ENCODE results near the gene RILPL1.
"Not testable (repeated sequence)": the region's sequence is repeated elsewhere in the genome, so short reads cannot be mapped to it uniquely, and the experiment has no call there.

Gene RILPL1

DNA sequence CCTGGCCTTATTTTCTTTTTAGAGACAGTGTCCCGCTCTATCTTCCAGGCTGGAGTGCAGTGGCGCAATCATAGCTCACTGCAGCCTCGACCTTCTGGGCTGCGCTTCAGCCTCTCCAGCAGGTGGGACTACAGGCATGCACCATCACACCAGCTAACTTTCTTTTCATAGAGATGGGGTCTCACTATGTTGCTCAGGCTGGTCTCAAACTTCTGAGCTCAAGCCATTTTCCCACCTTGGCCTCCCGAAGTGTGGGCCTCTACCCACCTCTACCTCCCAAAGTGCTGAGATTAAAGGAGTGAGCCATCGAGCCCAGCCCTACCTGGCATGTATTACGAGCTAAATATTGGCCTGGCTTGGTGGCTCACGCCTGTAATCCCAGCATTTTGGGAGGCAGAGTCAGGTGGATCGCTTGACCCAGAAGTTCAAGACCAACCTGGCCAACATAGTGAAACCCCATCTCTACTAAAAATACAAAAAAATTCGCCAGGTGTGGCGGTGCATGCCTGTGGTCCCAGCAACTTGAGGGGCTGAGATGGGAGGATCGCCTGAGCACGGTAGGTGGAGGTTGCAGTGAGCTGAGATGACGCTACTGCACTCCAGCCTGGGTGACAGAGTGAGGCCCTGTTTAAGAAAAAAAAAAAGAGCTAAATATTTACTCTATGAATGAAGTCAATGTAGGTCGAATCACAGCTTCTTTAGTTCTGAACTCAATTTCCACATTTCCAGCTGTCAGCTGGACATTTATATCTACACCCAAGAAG lies 7.6 kb upstream of the RILPL1 start:
- Mint-ChIP-seq H3K9me3 (no peaks in the 10 kb centered on the region), H3K4me3 (no peak overlapping the region), H3K36me3 (no peaks in the 10 kb centered on the region), H3K4me1 (no peaks in the 10 kb centered on the region), H3K27me3 (no peaks in the 10 kb centered on the region), H3K27ac (no peak overlapping the region)

DNA sequence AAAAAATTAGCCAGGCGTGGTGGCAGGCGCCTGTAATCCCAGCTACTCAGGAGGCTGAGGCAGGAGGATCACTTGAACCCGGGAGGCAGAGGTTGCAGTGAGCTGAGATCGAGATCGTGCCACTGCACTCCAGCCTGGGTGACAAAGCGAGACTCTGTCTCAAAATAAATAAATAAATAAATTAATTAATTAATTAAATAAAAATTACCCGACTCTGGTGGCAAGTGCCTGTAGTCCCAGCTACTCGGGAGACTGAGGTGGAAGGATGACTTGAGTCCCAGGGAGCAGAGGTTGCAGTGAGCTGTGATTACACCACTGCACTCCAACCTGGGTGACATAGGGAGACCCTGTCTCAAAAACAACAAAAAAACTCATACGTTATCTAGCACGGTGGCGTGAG lies 2.4 kb upstream of the RILPL1 start:
- not testable (repeated sequence) for H3K4me3 Mint-ChIP-seq, H3K27ac Mint-ChIP-seq, H3K36me3 Mint-ChIP-seq, H3K9me3 Mint-ChIP-seq, H3K27me3 Mint-ChIP-seq
- H3K4me1 Mint-ChIP-seq, result peaks cover 19% of the 10 kb centered on the region

DNA sequence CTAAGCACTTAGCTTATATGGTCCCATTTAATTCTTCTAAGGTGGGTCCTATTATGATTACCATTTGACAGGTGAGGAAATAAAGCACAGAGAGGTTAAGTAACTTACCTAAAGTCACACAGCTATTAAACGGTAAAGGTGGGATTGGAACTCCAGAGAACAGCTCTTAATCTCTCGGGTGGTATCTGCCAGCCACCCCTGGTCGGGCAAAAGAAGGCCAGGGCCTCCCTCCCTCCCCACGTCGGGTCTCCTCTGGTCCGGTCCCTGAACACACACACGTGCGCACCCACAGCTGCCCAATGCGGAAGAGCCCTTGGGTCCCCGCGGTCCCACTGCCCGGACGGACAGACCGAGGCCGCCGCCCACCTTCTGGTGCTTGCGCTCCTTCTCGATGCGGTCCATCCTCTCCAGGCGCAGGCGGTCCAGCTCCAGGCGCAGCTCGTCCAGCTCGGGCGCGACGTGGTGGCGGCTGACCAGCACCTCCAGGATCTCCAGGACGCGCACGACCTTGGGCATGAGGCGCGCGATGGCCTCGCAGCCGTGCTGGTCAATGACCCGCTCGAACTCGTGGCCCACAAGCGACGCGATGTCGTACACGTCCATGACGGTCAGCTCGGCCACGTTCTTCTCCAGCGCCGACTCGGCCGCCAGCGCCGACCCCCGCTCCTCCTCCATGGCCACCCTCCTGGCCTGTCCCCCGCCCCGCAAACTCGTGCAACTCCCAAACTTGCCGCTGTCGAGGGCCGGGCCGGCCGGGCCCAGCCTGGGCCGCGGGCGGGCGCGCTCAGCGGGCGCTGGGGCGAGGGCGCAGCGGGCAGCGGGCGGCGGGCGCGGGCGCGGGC lies 490 bp downstream of the RILPL1 start:
- Mint-ChIP-seq H3K36me3 (no peaks in the 10 kb centered on the region), H3K4me1 (peaks cover 23% of the 10 kb centered on the region), H3K4me3 (peak overlapping the region; percentile 86), H3K9me3 (no peaks in the 10 kb centered on the region), H3K27ac (peak overlapping the region; percentile 80), H3K27me3 (no peaks in the 10 kb centered on the region)

DNA sequence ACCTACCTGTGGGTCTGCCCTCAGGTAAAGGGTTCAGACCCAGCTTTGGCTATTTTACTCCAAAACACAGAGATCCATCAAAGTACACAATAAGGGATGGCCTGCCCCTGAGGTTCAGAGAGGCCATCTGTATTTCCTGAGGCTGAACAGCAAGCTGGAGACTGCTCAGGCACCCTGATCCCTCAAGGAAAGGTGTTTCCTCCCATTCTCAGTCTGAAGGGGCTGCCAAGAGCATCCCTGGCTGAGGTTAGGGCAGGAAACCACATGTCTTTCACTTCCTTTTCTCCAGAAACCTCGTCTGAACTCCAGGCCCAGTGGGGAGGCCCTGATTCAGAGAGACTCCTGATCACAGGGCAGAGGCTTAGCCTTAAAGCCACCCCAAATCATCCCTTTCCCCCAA lies 1.5 kb downstream of the RILPL1 start:
- Mint-ChIP-seq H3K27me3 (no peaks in the 10 kb centered on the region), H3K36me3 (no peaks in the 10 kb centered on the region), H3K9me3 (no peaks in the 10 kb centered on the region), H3K4me1 (peaks cover 23% of the 10 kb centered on the region), H3K4me3 (peak overlapping the region; percentile 86), H3K27ac (peak overlapping the region; percentile 60)

DNA sequence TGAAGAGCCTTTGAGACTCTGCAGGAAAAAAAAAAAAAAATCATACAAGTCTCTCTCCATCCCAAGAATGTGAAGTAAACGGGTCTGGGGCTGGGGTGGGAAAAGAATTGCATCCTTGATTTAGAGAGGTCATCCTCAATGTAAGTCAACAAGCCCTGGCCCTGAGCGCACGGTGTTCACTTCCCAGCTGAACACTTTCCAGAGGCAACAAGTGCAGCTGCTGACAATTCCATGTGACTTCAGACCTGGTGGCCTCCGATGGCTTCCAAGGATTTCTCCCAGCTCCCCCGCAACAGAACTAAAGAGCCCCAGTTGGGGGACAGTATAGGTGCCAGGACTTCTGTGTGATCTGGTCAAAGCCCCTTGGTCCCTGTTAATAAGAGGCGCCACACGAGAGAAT lies 2.4 kb downstream of the RILPL1 start:
- H3K27ac Mint-ChIP-seq, result no peak overlapping the region
- H3K4me1 Mint-ChIP-seq, result peaks cover 23% of the 10 kb centered on the region
- H3K4me3 Mint-ChIP-seq, result no peak overlapping the region
- H3K9me3 Mint-ChIP-seq, result no peaks in the 10 kb centered on the region
- H3K27me3 Mint-ChIP-seq, result no peaks in the 10 kb centered on the region
- no peaks in the 10 kb centered on the region for H3K36me3 Mint-ChIP-seq

DNA sequence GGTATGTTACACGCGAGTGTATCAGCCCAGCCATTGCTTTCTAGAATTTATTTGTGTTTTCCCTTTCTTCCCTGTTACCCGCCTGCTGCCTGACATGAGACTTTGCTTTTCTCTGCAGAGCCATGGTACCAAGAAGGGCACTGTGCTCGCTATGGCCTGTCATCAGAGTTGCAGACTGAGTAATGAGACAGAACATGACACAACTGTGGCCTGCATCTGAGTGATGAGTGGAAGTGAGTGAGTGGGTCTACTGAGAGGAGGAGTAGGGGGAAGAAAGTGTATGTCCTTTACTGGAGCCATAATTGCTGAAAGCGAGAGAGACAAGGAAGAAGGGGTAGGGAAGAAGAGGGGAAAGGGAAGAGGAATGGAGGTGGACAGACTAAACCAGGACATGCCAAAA lies 2.9 kb downstream of the RILPL1 start:
- no peaks in the 10 kb centered on the region for H3K36me3 Mint-ChIP-seq
- H3K9me3 Mint-ChIP-seq, result no peaks in the 10 kb centered on the region
- no peak overlapping the region for H3K27ac Mint-ChIP-seq
- H3K4me1 Mint-ChIP-seq, result peaks cover 23% of the 10 kb centered on the region
- H3K4me3 Mint-ChIP-seq, result no peak overlapping the region
- H3K27me3 Mint-ChIP-seq, result no peaks in the 10 kb centered on the region

DNA sequence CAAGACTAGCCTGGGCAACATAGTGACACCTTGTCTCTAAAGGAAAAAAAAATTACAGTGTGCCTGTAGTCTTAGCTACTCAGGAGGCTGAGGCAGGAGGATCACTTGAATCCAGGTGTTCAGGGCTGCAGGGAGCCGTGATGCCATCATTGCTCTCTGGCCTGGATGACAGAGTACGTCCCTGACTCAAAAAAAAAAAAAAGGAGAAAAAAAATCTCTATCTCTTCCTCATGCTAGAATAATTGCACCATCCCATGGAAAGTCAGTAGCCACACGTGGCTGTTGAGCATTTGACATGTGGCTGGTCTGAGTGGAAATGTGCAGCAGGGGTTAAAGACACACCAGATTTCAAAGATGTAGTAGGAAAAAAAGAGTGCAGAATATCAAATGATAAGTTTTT lies 3.8 kb downstream of the RILPL1 start:
- H3K27me3 Mint-ChIP-seq, result no peaks in the 10 kb centered on the region
- H3K27ac Mint-ChIP-seq, result no peak overlapping the region
- H3K9me3 Mint-ChIP-seq, result no peaks in the 10 kb centered on the region
- peaks cover 23% of the 10 kb centered on the region for H3K4me1 Mint-ChIP-seq
- no peak overlapping the region for H3K4me3 Mint-ChIP-seq
- no peaks in the 10 kb centered on the region for H3K36me3 Mint-ChIP-seq

DNA sequence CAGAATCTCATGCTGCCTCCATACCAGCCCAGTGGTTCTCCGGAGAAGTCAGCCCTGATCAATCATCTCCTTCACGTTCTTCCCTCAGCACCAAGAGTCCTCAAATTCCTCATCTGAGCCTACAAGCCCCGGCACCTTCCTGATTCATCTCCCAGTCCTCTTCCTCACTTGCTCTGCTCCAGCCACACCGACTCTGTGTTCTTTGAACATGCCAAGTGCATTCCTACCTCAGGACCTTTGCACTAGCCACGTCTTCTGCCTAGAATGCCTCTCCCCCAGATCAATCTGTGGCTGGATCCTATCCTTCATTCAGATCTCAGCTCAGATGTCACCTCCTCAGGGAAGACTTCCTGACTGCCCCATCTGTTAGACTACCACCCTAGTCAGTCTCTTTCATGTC lies 4.7 kb downstream of the RILPL1 start:
- Mint-ChIP-seq H3K27ac (peak overlapping the region; percentile 10), H3K9me3 (no peaks in the 10 kb centered on the region), H3K27me3 (no peaks in the 10 kb centered on the region), H3K4me3 (no peak overlapping the region), H3K4me1 (peaks cover 19% of the 10 kb centered on the region), H3K36me3 (no peaks in the 10 kb centered on the region)

DNA sequence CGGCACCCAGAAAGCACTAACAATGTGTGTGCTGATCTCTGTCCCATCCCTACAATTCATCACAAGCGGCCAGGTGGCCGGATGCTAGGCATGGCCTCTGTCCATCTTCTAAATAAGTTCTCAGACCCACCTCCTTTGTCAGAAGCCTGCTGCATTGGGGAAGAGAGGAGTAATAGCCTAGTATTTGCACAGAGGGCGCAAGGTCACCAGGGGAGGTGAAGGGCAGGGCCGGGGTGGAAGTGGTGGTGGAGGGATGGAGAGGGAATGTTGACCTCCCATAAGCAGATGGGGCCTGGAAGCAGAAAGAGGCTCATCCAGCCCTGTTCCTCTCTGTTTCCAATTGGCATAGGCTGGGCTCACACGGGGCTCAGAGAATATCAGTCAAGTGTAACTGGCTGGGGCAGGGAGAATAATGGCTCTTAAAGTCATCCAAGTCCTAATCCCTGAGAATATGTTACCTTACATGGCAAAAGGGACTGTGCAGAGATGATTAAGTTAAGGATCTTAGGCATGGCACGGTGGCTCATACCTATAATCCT lies 6.9 kb downstream of the RILPL1 start:
- H3K27me3 Mint-ChIP-seq, result no peaks in the 10 kb centered on the region
- H3K9me3 Mint-ChIP-seq, result no peaks in the 10 kb centered on the region
- peaks cover 5% of the 10 kb centered on the region for H3K4me1 Mint-ChIP-seq
- no peak overlapping the region for H3K4me3 Mint-ChIP-seq
- no peak overlapping the region for H3K27ac Mint-ChIP-seq
- no peaks in the 10 kb centered on the region for H3K36me3 Mint-ChIP-seq

DNA sequence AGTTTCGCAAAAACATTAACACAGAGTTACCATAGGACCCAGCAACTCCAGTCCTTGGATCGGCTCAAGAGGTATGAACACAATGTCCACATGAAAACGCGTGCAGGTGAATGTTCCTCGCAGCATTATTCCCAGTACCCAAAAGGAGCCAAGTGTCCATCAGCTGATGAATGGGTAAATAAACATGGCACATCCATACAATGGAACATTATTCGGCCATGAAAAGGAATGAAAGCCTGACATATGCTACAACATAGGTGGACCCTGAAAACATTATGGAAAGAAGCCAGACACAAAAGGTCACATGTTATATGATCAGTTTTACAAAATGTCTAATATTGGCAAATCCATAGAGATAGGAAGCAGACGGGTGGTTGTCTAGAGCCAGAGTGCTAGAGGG lies 9.1 kb downstream of the RILPL1 start:
- Mint-ChIP-seq H3K9me3 (no peaks in the 10 kb centered on the region), H3K4me3 (no peak overlapping the region), H3K4me1 (no peaks in the 10 kb centered on the region), H3K27me3 (no peaks in the 10 kb centered on the region), H3K36me3 (no peaks in the 10 kb centered on the region), H3K27ac (no peak overlapping the region)

DNA sequence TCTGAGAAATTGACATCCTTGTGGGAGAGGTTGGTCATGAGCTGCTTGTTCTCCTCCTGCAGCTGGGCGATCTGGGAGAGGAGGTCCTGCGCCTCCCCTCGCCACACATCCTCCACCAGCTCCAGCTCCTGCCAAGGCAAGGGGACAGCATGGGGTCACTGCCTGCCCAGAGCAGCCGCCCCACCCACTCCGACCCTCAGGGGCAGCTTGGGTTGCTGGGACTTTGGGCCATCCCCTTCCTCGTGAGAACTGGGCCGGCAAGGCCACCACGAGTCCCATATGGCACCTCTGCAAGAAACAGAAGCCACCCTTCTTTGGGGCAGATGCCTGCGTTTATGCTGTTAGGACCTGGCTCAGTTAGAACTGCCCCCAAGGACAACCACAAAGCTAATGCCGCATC lies 10.0 kb downstream of the RILPL1 start:
- Mint-ChIP-seq H3K4me3 (no peak overlapping the region), H3K36me3 (no peaks in the 10 kb centered on the region), H3K9me3 (no peaks in the 10 kb centered on the region)

DNA sequence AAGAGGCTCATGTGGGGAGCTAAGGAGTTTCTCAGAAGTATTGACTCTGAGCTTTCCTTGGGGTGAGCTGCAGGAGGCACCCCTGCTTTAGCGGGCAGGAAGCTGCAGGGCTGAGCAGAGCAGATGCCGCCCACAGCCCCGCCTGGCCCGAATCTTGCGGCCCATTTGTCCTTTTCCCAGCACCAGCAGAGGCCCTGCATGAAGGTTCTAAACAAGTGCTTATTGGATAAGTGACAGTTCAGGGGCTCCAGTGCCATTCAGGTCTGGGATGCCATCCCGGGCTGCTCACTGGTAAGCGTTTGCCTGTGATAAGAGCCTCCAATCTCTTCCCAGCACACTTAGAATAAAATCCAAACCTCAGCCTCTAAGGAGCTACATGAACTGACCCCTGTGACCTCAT lies 11.4 kb downstream of the RILPL1 start:
- Mint-ChIP-seq H3K4me3 (no peak overlapping the region), H3K9me3 (no peaks in the 10 kb centered on the region), H3K27me3 (no peaks in the 10 kb centered on the region), H3K27ac (no peak overlapping the region), H3K36me3 (no peaks in the 10 kb centered on the region), H3K4me1 (no peaks in the 10 kb centered on the region)

More for the DNA sequence above, 10.0 kb downstream of the RILPL1 start:
- Mint-ChIP-seq H3K27ac (no peak overlapping the region), H3K27me3 (no peaks in the 10 kb centered on the region), H3K4me1 (no peaks in the 10 kb centered on the region)

DNA sequence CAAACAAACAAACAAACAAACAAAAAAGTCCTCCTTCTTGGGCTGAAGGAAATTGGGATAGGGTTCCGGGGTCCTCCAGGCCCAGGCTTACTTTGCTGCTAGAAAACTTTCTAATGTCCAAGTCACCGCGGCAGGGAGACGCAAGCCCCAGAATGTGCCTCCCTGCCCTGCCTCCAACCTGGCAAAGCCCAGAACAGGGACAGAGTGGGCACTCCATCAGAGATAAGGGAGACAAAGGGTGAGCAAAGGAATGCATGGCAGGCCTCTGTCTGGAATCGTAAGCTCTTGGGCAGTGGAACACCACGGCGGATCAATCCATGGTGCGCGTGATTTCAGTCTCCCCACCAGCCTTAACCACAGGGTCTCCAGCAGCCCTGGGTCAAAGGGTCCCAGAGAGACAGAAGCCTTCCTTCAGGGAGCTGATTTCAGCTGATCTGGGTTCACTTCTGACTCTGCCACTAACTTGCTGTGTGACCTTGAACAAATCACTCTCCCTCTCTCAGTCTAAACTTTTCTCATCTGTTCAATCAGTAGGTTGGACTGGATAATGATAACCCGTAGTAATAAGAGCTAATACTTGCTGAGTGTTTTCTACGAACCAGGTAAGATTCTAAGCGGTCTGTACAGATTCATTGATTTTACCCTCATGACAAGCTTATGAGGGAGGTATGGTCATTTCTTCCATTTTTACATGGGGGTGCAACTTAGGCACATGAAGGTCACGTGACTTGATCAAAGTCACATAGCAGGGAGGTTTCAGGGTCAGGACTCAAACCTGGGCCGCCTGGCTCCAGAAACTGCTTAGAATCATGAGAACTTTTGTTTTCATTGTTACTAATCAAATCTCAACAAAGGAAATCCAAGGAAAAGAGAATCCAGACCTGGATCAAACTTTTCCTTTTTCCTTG lies 12.7 kb downstream of the RILPL1 start:
- peaks cover 2% of the 10 kb centered on the region for H3K36me3 Mint-ChIP-seq
- no peak overlapping the region for H3K4me3 Mint-ChIP-seq
- H3K27me3 Mint-ChIP-seq, result no peaks in the 10 kb centered on the region
- no peak overlapping the region for H3K27ac Mint-ChIP-seq
- H3K9me3 Mint-ChIP-seq, result no peaks in the 10 kb centered on the region
- H3K4me1 Mint-ChIP-seq, result no peaks in the 10 kb centered on the region

DNA sequence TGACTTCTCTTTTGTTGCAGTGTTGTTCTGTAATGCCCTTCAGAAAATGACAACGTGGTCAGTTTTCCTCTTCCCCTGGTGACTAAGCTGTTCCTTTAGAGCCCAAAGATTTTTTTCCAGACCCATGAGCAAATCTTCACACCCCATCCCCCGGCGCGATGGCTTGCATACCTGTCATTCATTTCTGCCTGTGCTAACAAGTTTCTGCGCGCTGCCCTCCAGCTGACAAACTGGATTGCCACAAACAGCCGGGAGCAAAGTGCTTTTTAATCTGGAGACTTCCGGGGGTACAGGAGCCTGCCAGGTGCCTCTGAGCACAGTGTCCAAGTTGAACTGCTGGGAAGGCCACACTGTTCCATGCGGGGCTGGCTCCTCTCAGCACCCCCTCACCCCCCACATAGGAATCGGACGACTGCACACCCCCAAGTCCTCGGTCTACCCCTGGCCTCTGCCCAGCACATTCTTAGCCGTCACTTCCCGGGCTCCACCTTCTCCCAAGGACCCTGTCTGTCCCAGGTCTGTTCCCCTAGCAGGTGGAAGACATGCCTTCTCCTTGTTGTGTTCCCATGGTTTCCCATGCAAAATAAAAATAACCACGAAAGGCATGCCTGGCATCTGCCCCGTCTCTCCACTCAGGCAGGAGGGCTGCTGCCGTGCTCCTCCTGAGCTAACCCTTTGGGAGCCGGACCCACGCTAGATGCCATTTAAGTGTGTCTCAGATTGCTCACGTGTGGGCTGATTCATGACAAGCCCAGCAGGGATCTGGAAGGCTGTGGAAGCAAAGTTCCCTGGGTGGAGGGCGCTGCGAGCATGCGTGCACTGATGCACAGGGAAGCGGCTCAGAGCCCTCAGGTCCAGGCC lies 14.1 kb downstream of the RILPL1 start:
- H3K27ac Mint-ChIP-seq, result no peak overlapping the region
- H3K27me3 Mint-ChIP-seq, result no peaks in the 10 kb centered on the region
- H3K36me3 Mint-ChIP-seq, result peaks cover 2% of the 10 kb centered on the region

More for the DNA sequence above, 14.1 kb downstream of the RILPL1 start:
- Mint-ChIP-seq H3K4me1 (no peaks in the 10 kb centered on the region), H3K9me3 (no peaks in the 10 kb centered on the region), H3K4me3 (no peak overlapping the region)
